Measurements from ENCODE around the gene CHFR.

GRCh38 chr12:132833341-132833740 lies 54.1 kb downstream of the CHFR start:
- no peak for TF ChIP-seq CTCF (IDR thresholded peaks at IDR 0.05; ENCODE audit: borderline replicate concordance, extremely low read depth, low read length, poor library complexity, severe bottlenecking)
- TF ChIP-seq EZH2 (IDR thresholded peaks at IDR 0.05; ENCODE audit: borderline replicate concordance, low read depth, low read length, severe bottlenecking), result no peak

All from DND-41 (cell line).